ENCODE results near the gene ERN2.

ERN2 gene

GRCh38 chr16:23716484-23716883 is 3.5 kb upstream of the ERN2 start:
- no peak for DNase-seq

GRCh38 chr16:23711785-23712184 is 1.2 kb downstream of the ERN2 start:
- no peak for DNase-seq

- no peak for DNase-seq
Observed at GRCh38 chr16:23710504-23710903, 2.5 kb downstream of the ERN2 start.

- no peak for DNase-seq
Observed at GRCh38 chr16:23710008-23710407, 3.0 kb downstream of the ERN2 start.

GRCh38 chr16:23709536-23709935 is 3.5 kb downstream of the ERN2 start:
- no peak for DNase-seq

GRCh38 chr16:23706439-23706838 is 6.6 kb downstream of the ERN2 start:
- no peak for DNase-seq

GRCh38 chr16:23705517-23705902 is 7.5 kb downstream of the ERN2 start:
- DNase-seq: no peak

GRCh38 chr16:23704772-23705516 is 8.1 kb downstream of the ERN2 start:
- DNase-seq: no peak

GRCh38 chr16:23702951-23703350 is 10.1 kb downstream of the ERN2 start:
- DNase-seq: no peak

- no peak for DNase-seq
Observed at GRCh38 chr16:23701045-23701444, 12.0 kb downstream of the ERN2 start.

- peak; percentile 1 for DNase-seq
Observed at GRCh38 chr16:23700509-23700908, 12.5 kb downstream of the ERN2 start.

- DNase-seq: no peak
Observed at GRCh38 chr16:23700093-23700492, 12.9 kb downstream of the ERN2 start.

- no peak for DNase-seq
Observed at GRCh38 chr16:23699100-23699499, 13.9 kb downstream of the ERN2 start.

- DNase-seq: no peak
Observed at GRCh38 chr16:23695756-23696155, 17.3 kb downstream of the ERN2 start.

GRCh38 chr16:23694644-23695373 is 18.2 kb downstream of the ERN2 start:
- no peak for DNase-seq

- DNase-seq: no peak
Observed at GRCh38 chr16:23694265-23694643, 18.8 kb downstream of the ERN2 start.

GRCh38 chr16:23692190-23692837 is 20.7 kb downstream of the ERN2 start:
- no peak for DNase-seq

- no peak for DNase-seq
Observed at GRCh38 chr16:23691483-23692189, 21.4 kb downstream of the ERN2 start.

GRCh38 chr16:23690771-23691482 is 22.1 kb downstream of the ERN2 start:
- no peak for DNase-seq

- DNase-seq: no peak
Observed at GRCh38 chr16:23689442-23690187, 23.4 kb downstream of the ERN2 start.

GRCh38 chr16:23687034-23687808 is 25.8 kb downstream of the ERN2 start:
- DNase-seq: no peak

All from NCI-H1092 (cell line).